Kidney (tissue), 22 donors: ENCODE results near the gene FYTTD1. TPM values are rescaled to one million over a fixed set of nuclear protein-coding genes. Genes with fewer than 3 reads are reported as not detected.

Experiments used
- DNase-seq, 5 donors: peaks; one replicate each; pipeline ENCODE4 v3.0.0-alpha.2; 2013 to 2020
- FAIRE-seq: peaks from 2 replicates; lab custom pipeline; 2012; peaks lifted over from hg19 to GRCh38; lab: Jason Lieb, UNC
- H3K27ac ChIP-seq, 2 donors: one replicate each; pipeline ENCODE4 v1.7.0; 2013; ENCODE audit warnings: low read depth in 2 of 2, low read length in 2 of 2, inconsistent platforms in 1 of 2
- H3K27me3 ChIP-seq: one replicate; pipeline ENCODE4 v1.7.1; 2013; ENCODE audit warnings: low read length, inconsistent platforms; ENCODE audit not compliant: control insufficient read depth, insufficient read depth
- H3K36me3 ChIP-seq, 3 donors: one replicate each; pipeline versions ENCODE4 v1.7.0 to v1.7.1; 2013; ENCODE audit warnings: low read length in 3 of 3, control low read depth in 1 of 3, inconsistent platforms in 1 of 3; ENCODE audit not compliant: insufficient read depth in 3 of 3, control insufficient read depth in 2 of 3
- H3K4me1 ChIP-seq, 3 donors: one replicate each; pipeline versions ENCODE4 v1.7.0 to v1.7.1; 2013; ENCODE audit warnings: low read length in 3 of 3, inconsistent platforms in 1 of 3, low read depth in 1 of 3; ENCODE audit not compliant: control insufficient read depth in 2 of 3, insufficient read depth in 2 of 3
- H3K4me3 ChIP-seq, 3 donors: one replicate each; pipeline versions ENCODE4 v1.7.0 to v1.8.1; 2013; ENCODE audit warnings: low read length in 3 of 3, control low read depth in 1 of 3, inconsistent platforms in 1 of 3
- H3K9ac ChIP-seq, 3 donors: one replicate each; pipeline versions ENCODE4 v1.7.0 to v1.7.1; 2013; ENCODE audit warnings: low read length in 3 of 3, control low read depth in 1 of 3, inconsistent platforms in 1 of 3
- H3K9me3 ChIP-seq, 3 donors: one replicate each; pipeline versions ENCODE4 v1.7.0 to v1.7.1; 2013; ENCODE audit warnings: low read length in 3 of 3, control low read depth in 1 of 3, inconsistent platforms in 1 of 3; ENCODE audit not compliant: control insufficient read depth in 2 of 3, insufficient read depth in 1 of 3
- intact Hi-C: fragments of 100-400 bp; cut with DNase I; formaldehyde crosslinking; loops from one replicate; pipeline ENCODE4 v1.11.1; 2022
- long read RNA-seq, 10 donors: library from polyadenylated mRNA in 1 of 10; unstranded in 1 of 10; transcript quantifications; one replicate each; pipeline ENCODE4 v2.0.0 and lab custom pipeline, GENCODE V29; 2021 to 2026
- polyA plus RNA-seq: library from polyadenylated mRNA; stranded (reverse); fragments of 350-450 nt; fragmentation: Illumina TruSeq; extraction: RNeasy Lipid Tissue Mini Kit (QIAGEN cat#74804); gene quantifications from one replicate; pipeline ENCODE4 v1.2.3, GENCODE V29; 2014; ENCODE audit warnings: low read depth, low replicate concordance; ENCODE audit not compliant: insufficient read depth
- total RNA-seq: library from RNA; stranded (reverse); fragmentation: NEBNext Ultra II Directional; extraction: Animal tissue kit (Norgen Biotek cat#: 25700); gene quantifications from one replicate; pipeline ENCODE4 v1.2.1, GENCODE V29; 2021
- TF ChIP-seq, protein P1 (sequence below): IDR thresholded peaks from 3 replicates; pipeline ENCODE4 v1.5.1; 2012; ENCODE audit warnings: mild to moderate bottlenecking, moderate library complexity, borderline replicate concordance; ENCODE audit not compliant: insufficient read depth; ENCODE audit errors: extremely low read depth
- donor health status: control.
- donor health status: control.
- donor health status: control.
- donor health status: control.
- donor health status: control.
- donor health status: DM: yes; HTN: yes; CAD: no.
- donor health status: Normal renal cell carcinoma (clear cell type).

FYTTD1 gene, protein sequence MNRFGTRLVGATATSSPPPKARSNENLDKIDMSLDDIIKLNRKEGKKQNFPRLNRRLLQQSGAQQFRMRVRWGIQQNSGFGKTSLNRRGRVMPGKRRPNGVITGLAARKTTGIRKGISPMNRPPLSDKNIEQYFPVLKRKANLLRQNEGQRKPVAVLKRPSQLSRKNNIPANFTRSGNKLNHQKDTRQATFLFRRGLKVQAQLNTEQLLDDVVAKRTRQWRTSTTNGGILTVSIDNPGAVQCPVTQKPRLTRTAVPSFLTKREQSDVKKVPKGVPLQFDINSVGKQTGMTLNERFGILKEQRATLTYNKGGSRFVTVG
- total RNA-seq, result 53.7 TPM
- polyA plus RNA-seq, result 11.9 TPM
- long read RNA-seq, donor 1, full-length matches to known transcripts, result 9 of 29 reads
- long read RNA-seq, donor 1, partial matches to known transcripts, result 20 of 29 reads
- long read RNA-seq, donor 1, other reads (novel, unspliced or antisense), result 0 of 29 reads
- long read RNA-seq, donor 2, full-length matches to known transcripts, result 18 of 33 reads
- long read RNA-seq, donor 2, partial matches to known transcripts, result 15 of 33 reads
- long read RNA-seq, donor 2, other reads (novel, unspliced or antisense), result 0 of 33 reads
- long read RNA-seq, donor 3, full-length matches to known transcripts, result 22 of 40 reads
- long read RNA-seq, donor 3, partial matches to known transcripts, result 18 of 40 reads
- long read RNA-seq, donor 3, other reads (novel, unspliced or antisense), result 0 of 40 reads
- long read RNA-seq, donor 4, full-length matches to known transcripts, result 32 of 40 reads
- long read RNA-seq, donor 4, partial matches to known transcripts, result 8 of 40 reads
- long read RNA-seq, donor 4, other reads (novel, unspliced or antisense), result 0 of 40 reads
- long read RNA-seq, donor 5, full-length matches to known transcripts, result 1 of 1 reads
- long read RNA-seq, donor 5, partial matches to known transcripts, result 0 of 1 reads
- long read RNA-seq, donor 5, other reads (novel, unspliced or antisense), result 0 of 1 reads
- long read RNA-seq, donor 6, full-length matches to known transcripts, result 20 of 55 reads
- long read RNA-seq, donor 6, partial matches to known transcripts, result 35 of 55 reads
- long read RNA-seq, donor 6, other reads (novel, unspliced or antisense), result 0 of 55 reads
- long read RNA-seq, donor 7, full-length matches to known transcripts, result 47 of 57 reads
- long read RNA-seq, donor 7, partial matches to known transcripts, result 1 of 57 reads
- long read RNA-seq, donor 7, other reads (novel, unspliced or antisense), result 9 of 57 reads
- long read RNA-seq, donor 8, full-length matches to known transcripts, result 15 of 41 reads
- long read RNA-seq, donor 8, partial matches to known transcripts, result 26 of 41 reads
- long read RNA-seq, donor 8, other reads (novel, unspliced or antisense), result 0 of 41 reads
- long read RNA-seq, donor 9, full-length matches to known transcripts, result 2 of 11 reads
- long read RNA-seq, donor 9, partial matches to known transcripts, result 9 of 11 reads
- long read RNA-seq, donor 9, other reads (novel, unspliced or antisense), result 0 of 11 reads
- long read RNA-seq, donor 10, full-length matches to known transcripts, result 10 of 27 reads
- long read RNA-seq, donor 10, partial matches to known transcripts, result 17 of 27 reads
- long read RNA-seq, donor 10, other reads (novel, unspliced or antisense), result 0 of 27 reads

DNA sequence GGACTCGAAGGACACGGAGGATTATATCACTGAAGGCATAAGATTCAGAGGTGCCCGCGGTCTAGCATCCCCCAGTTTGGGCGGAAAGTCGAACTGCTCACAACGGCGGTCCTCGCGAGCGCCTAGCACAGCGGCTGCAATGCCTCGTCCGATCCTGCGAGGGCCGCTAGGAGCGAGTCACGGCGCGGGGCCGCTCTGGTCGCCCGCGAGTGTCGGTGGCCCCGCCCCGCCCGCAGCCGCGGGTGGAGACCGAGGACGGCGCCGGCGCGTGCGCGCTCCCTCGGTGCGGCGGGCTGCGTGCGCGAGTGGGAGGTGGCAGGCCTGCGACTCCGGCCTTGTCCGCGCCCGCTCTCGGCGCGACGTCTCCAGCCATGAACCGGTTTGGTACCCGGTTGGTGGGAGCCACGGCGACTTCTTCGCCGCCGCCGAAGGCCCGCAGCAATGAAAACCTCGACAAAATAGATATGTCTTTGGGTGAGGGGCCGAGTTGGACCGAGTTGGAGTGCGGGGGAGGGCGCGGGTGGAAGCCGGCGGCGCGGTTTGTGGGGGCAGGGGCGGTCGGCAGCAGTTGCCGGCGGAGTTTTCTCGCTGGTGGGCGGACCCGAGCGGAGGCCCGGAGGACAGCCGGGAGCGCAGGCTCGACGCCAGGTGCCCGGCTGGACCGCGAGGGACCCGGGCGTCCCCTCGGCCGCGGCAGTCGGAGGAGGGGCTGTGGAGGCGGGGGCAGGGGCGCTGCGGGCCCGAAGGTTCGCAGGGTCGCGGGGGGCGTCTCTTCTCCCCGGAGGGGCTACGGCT lies at the start of gene FYTTD1:
FYTTD1 (plus strand) TSS at position 283 of the 795 bp plus-strand sequence; CDS start at position 372, 89 bp downstream.
- Histone ChIP-seq H3K27ac (peak within 1 kb of the TSS; percentile 93 to 97), H3K36me3 (no peaks in the 10 kb centered on the region), H3K4me3 (peak within 1 kb of the TSS; percentile 87 to 95 (median 93)), H3K27me3 (no peaks in the 10 kb centered on the region), H3K4me1 (peaks cover 0 to 8% (median 0%) of the 10 kb centered on the region in 3 donors), H3K9ac (peak within 1 kb of the TSS; percentile 80 to 95 (median 94)), H3K9me3 (no peaks in the 10 kb centered on the region)
- peak; percentile 89 to 97 (median 94) for DNase-seq
- TF ChIP-seq, protein P1, sequence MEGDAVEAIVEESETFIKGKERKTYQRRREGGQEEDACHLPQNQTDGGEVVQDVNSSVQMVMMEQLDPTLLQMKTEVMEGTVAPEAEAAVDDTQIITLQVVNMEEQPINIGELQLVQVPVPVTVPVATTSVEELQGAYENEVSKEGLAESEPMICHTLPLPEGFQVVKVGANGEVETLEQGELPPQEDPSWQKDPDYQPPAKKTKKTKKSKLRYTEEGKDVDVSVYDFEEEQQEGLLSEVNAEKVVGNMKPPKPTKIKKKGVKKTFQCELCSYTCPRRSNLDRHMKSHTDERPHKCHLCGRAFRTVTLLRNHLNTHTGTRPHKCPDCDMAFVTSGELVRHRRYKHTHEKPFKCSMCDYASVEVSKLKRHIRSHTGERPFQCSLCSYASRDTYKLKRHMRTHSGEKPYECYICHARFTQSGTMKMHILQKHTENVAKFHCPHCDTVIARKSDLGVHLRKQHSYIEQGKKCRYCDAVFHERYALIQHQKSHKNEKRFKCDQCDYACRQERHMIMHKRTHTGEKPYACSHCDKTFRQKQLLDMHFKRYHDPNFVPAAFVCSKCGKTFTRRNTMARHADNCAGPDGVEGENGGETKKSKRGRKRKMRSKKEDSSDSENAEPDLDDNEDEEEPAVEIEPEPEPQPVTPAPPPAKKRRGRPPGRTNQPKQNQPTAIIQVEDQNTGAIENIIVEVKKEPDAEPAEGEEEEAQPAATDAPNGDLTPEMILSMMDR, result peak; percentile 44
- FAIRE-seq, result no peak
- intact Hi-C loops, result no loop called here

DNA sequence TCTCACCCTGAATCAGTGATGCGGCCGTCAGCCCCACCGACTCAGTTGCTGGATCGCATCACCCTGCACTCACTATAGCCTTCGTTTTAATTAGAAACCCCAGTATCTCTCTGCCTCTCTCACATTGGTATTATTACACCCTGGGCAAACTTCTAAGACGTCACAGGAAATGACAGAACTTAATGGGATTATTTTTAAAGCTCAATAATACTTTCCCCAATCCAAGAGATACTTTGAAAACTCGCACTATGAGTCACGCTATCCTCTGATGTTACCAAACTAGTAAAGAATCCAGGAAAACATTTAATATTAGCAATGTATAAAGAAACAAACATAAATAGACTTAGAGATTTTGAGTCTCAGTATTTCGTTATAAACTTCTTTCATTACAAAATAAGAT lies 49.6 kb upstream of the FYTTD1 start:
- intact Hi-C loops, result no loop called here
- H3K4me1 ChIP-seq, result no peaks in the 10 kb centered on the region
- no peak overlapping the region for H3K27ac ChIP-seq
- no peak for FAIRE-seq
- DNase-seq, result no peak
- no peaks in the 10 kb centered on the region for H3K9me3 ChIP-seq
- TF ChIP-seq, protein P1, result no peak
- H3K36me3 ChIP-seq, result peaks cover 0 to 48% (median 18%) of the 10 kb centered on the region in 3 donors
- no peaks in the 10 kb centered on the region for H3K27me3 ChIP-seq
- H3K4me3 ChIP-seq, result no peak overlapping the region
- no peak overlapping the region for H3K9ac ChIP-seq
